ENCODE results near the gene KRTAP4-9. TPM values are rescaled to one million over a fixed set of nuclear protein-coding genes. Genes with fewer than 3 reads are reported as not detected.
"Not testable (repeated sequence)": the region's sequence is repeated elsewhere in the genome, so short reads cannot be mapped to it uniquely, and the experiment has no call there.

KRTAP4-9 gene
- total RNA-seq: not detected

- H3K36me3 Mint-ChIP-seq (ENCODE audit: low read depth); DNase-seq; H3K9me3 Mint-ChIP-seq (ENCODE audit: low read depth); H3K27ac Mint-ChIP-seq; POLR2A ChIA-PET; H3K27me3 Mint-ChIP-seq; H3K4me1 Mint-ChIP-seq; intact Hi-C loops (cut with DNase I, micrococcal nuclease); ATAC-seq; H3K4me3 Mint-ChIP-seq: not testable (repeated sequence)
- CTCF ChIA-PET: interaction anchor here (1.3 kb wide), 1 partner anchor 217 kb away, joined by 3 read pairs; no protein-coding TSS in a partner anchor
Measured at GRCh38 chr17:41105347-41105746, at the start of gene KRTAP4-9. KRTAP4-9 (plus strand) TSS chr17:41105389; CDS start chr17:41105389, 0 bp downstream.

DNA sequence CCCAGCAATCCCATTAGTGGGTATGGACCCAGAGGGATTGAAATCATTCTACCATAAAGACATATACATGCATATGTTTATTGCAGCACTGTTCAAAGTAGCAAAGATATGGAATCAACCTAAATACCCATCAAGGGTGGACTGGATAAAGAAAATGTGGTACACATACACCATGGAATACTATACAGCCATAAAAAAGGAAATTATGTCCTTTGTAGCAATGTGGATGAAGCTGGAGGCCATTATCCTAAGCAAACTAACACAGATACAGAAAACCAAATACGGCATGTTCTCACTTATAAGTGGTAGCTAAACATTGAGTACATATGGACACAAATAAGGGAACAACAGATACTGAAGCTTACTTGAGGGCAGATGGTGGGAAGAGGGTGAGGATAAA lies 47.6 kb upstream of the KRTAP4-9 start:
- no peak for ATAC-seq
- Mint-ChIP-seq H3K27ac (no peak overlapping the region), H3K36me3 (ENCODE audit: low read depth) (no peaks in the 10 kb centered on the region), H3K9me3 (ENCODE audit: low read depth) (peaks cover 4% of the 10 kb centered on the region), H3K4me1 (no peaks in the 10 kb centered on the region), H3K4me3 (no peak overlapping the region), H3K27me3 (peaks cover 26% of the 10 kb centered on the region)
- CTCF ChIA-PET: interaction anchor here (0.6 kb wide), 1 partner anchor 51 kb away, joined by 3 read pairs; no protein-coding TSS in a partner anchor
- intact Hi-C loops (cut with DNase I, micrococcal nuclease): no loop called here
- POLR2A ChIA-PET: no interaction called here
- DNase-seq: no peak

DNA sequence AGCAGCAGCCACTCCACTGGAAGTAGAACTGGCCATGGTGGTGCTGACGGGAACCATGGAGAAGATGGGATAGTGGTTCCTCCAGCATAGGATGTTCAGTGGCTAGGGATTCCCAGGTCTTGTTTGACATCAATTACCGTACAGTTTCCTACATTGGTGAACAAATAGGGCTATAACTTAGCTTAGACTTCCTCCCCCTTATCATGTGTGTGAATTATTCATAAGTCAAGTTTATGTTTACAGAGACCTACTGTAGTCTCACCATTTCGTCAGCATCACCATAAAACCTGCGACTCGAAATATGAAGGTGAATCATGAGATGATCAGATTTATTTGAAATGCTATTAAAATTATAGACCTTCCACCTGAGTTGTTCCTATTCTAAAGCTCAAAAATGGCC lies 46.4 kb upstream of the KRTAP4-9 start:
- DNase-seq (no peak), ATAC-seq (no peak)
- ChIA-PET CTCF (interaction anchor here (0.6 kb wide), 2 partner anchors 296 to 374 kb away, joined by 3 read pairs; no protein-coding TSS in a partner anchor), POLR2A (no interaction called here)
- Mint-ChIP-seq H3K36me3 (ENCODE audit: low read depth) (no peaks in the 10 kb centered on the region), H3K27ac (no peak overlapping the region), H3K9me3 (ENCODE audit: low read depth) (peaks cover 4% of the 10 kb centered on the region), H3K4me3 (no peak overlapping the region), H3K27me3 (peaks cover 26% of the 10 kb centered on the region), H3K4me1 (no peaks in the 10 kb centered on the region)
- intact Hi-C loops (cut with DNase I, micrococcal nuclease): no loop called here

GRCh38 chr17:41059276-41060051 lies 45.7 kb upstream of the KRTAP4-9 start:
- H3K4me3 Mint-ChIP-seq; intact Hi-C loops (cut with DNase I, micrococcal nuclease); POLR2A ChIA-PET; H3K36me3 Mint-ChIP-seq (ENCODE audit: low read depth); DNase-seq; ATAC-seq; H3K9me3 Mint-ChIP-seq (ENCODE audit: low read depth); H3K4me1 Mint-ChIP-seq; H3K27ac Mint-ChIP-seq: not testable (repeated sequence)
- H3K27me3 Mint-ChIP-seq: peaks cover 26% of the 10 kb centered on the region
- CTCF ChIA-PET: interaction anchor here (0.6 kb wide), 1 partner anchor 373 kb away, joined by 3 read pairs; no protein-coding TSS in a partner anchor

- intact Hi-C loops (cut with DNase I, micrococcal nuclease): no loop called here
- Mint-ChIP-seq H3K36me3 (ENCODE audit: low read depth) (no peaks in the 10 kb centered on the region), H3K9me3 (ENCODE audit: low read depth) (peaks cover 4% of the 10 kb centered on the region), H3K4me3 (no peak within 1 kb of the TSS), H3K4me1 (no peaks in the 10 kb centered on the region), H3K27ac (no peak within 1 kb of the TSS), H3K27me3 (peaks cover 26% of the 10 kb centered on the region)
- CTCF ChIA-PET: no interaction called here
- POLR2A ChIA-PET: no interaction called here
- no peak for DNase-seq
- ATAC-seq: no peak
Measured at GRCh38 chr17:41060052-41060604, 45.1 kb upstream of the KRTAP4-9 start, which contains the start of gene KRTAP2-3. KRTAP2-3 (minus strand) TSS chr17:41060114; CDS start chr17:41060050, 64 bp downstream.

- CTCF ChIA-PET: no interaction called here
- H3K4me1 Mint-ChIP-seq: no peaks in the 10 kb centered on the region
- DNase-seq (no peak), ATAC-seq (no peak)
- intact Hi-C loops (cut with DNase I, micrococcal nuclease): no loop called here
- no peaks in the 10 kb centered on the region for H3K36me3 Mint-ChIP-seq (ENCODE audit: low read depth)
- H3K27ac Mint-ChIP-seq: no peak overlapping the region
- peaks cover 23% of the 10 kb centered on the region for H3K27me3 Mint-ChIP-seq
- POLR2A ChIA-PET: no interaction called here
- peaks cover 4% of the 10 kb centered on the region for H3K9me3 Mint-ChIP-seq (ENCODE audit: low read depth)
- H3K4me3 Mint-ChIP-seq: no peak overlapping the region
Measured at GRCh38 chr17:41061964-41062363, 43.2 kb upstream of the KRTAP4-9 start.

DNA sequence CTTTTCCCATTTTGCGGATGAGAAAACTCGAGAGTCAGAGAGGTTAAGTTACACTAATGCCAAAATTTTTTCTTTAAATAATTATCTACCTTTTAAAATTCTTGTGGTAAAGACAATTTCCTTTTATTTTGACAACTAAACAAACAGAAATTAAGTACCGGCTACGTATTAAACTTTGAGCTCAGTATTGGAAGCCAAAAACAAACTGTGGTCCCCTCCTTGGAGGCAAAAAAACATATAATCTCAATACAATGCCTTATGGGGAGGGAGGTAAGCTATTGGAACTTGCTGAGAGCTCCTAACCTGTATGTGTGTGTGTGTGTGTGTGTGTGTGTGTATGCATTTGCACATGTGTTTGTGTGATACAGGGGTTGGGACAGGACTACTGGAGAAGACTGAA lies 41.7 kb upstream of the KRTAP4-9 start:
- no peaks in the 10 kb centered on the region for H3K9me3 Mint-ChIP-seq (ENCODE audit: low read depth)
- H3K36me3 Mint-ChIP-seq (ENCODE audit: low read depth): no peaks in the 10 kb centered on the region
- H3K4me1 Mint-ChIP-seq: no peaks in the 10 kb centered on the region
- DNase-seq: no peak
- ChIA-PET POLR2A (no interaction called here), CTCF (no interaction called here)
- ATAC-seq: no peak
- H3K27me3 Mint-ChIP-seq: peaks cover 22% of the 10 kb centered on the region
- no peak overlapping the region for H3K4me3 Mint-ChIP-seq
- intact Hi-C loops (cut with DNase I, micrococcal nuclease): no loop called here
- H3K27ac Mint-ChIP-seq: no peak overlapping the region

DNA sequence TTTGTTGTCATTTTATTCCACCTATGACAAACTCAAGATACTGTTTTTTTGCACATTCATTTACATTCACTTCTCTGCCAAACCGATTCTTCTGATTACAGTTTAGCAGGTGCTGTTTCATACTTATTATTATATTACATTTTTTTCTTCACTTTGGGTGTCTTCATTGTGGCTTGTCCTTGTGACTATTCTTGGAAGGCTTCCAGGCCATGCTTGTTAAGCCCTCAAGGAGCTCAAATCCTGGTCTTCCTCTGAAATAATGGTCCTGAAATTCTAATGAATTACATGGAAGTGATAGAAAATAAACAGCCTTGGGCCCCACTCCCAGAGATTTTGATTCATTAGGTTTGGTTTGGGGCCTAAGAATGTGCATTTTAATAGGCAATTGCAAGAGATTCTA lies 40.9 kb upstream of the KRTAP4-9 start:
- intact Hi-C loops (cut with DNase I, micrococcal nuclease): no loop called here
- ChIA-PET POLR2A (no interaction called here), CTCF (no interaction called here)
- no peak overlapping the region for H3K4me3 Mint-ChIP-seq
- H3K4me1 Mint-ChIP-seq: no peaks in the 10 kb centered on the region
- no peaks in the 10 kb centered on the region for H3K9me3 Mint-ChIP-seq (ENCODE audit: low read depth)
- ATAC-seq (no peak), DNase-seq (no peak)
- no peak overlapping the region for H3K27ac Mint-ChIP-seq
- no peaks in the 10 kb centered on the region for H3K36me3 Mint-ChIP-seq (ENCODE audit: low read depth)
- H3K27me3 Mint-ChIP-seq: peaks cover 17% of the 10 kb centered on the region

- ATAC-seq; H3K4me1 Mint-ChIP-seq; H3K4me3 Mint-ChIP-seq; intact Hi-C loops (cut with DNase I, micrococcal nuclease); CTCF ChIA-PET; H3K27ac Mint-ChIP-seq; H3K36me3 Mint-ChIP-seq (ENCODE audit: low read depth); H3K9me3 Mint-ChIP-seq (ENCODE audit: low read depth); DNase-seq; POLR2A ChIA-PET: not testable (repeated sequence)
- peaks cover 11% of the 10 kb centered on the region for H3K27me3 Mint-ChIP-seq
Measured at GRCh38 chr17:41065016-41065689, 40.0 kb upstream of the KRTAP4-9 start.

DNA sequence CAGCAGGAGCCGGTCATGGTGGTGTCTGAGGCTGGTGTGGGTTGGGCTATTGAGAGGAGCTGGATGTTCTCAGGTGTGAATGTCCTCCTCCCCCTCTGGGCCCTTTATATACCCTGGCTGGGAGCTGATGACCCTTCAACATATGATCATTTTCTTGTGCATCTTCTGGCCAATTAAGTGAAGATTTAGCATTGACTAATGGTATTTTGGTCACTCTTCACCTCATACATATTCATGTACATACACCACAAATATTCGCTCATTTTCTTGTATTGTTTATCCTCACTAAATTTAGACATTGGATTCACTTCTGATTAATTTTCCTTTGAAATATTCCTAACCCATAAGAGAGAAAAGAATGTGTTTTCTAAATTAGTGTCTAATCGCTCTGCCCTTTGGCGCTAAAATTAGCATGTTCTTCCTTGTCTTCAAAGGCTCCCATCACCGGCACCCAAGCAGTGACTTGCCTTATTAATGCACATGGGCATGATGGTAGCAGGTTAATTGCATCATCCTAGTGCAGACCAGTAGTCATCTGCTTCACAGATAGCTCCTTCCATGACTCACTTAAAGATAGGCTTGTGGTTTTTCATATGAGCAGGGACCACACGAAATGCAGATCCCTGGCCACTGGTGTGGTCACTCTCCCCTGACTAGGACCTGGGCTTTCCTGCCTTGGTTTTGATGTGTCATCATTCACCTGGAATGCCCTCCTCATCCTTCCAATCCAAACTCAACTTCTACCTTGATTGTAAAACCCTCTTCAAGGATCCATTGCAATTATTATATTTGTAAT lies 39.2 kb upstream of the KRTAP4-9 start, which contains the start of gene KRTAP2-4:
Gene KRTAP2-4 (minus strand): TSS at position 51 of the 796 bp plus-strand sequence. CDS start 34 bp downstream, at position 17.
- no peaks in the 10 kb centered on the region for H3K4me1 Mint-ChIP-seq
- no peak within 1 kb of the TSS for H3K27ac Mint-ChIP-seq
- peaks cover 4% of the 10 kb centered on the region for H3K27me3 Mint-ChIP-seq
- CTCF ChIA-PET: no interaction called here
- no peak for DNase-seq
- POLR2A ChIA-PET: no interaction called here
- ATAC-seq: no peak
- H3K4me3 Mint-ChIP-seq: no peak within 1 kb of the TSS
- no peaks in the 10 kb centered on the region for H3K9me3 Mint-ChIP-seq (ENCODE audit: low read depth)
- intact Hi-C loops (cut with DNase I, micrococcal nuclease): no loop called here
- no peaks in the 10 kb centered on the region for H3K36me3 Mint-ChIP-seq (ENCODE audit: low read depth)

- intact Hi-C loops (cut with DNase I, micrococcal nuclease): no loop called here
- POLR2A ChIA-PET: no interaction called here
- ATAC-seq (no peak), DNase-seq (no peak)
- H3K27ac Mint-ChIP-seq: no peak overlapping the region
- no peak overlapping the region for H3K4me3 Mint-ChIP-seq
- no peaks in the 10 kb centered on the region for H3K36me3 Mint-ChIP-seq (ENCODE audit: low read depth)
- CTCF ChIA-PET: no interaction called here
- H3K4me1 Mint-ChIP-seq: no peaks in the 10 kb centered on the region
- no peaks in the 10 kb centered on the region for H3K9me3 Mint-ChIP-seq (ENCODE audit: low read depth)
- peaks cover 2% of the 10 kb centered on the region for H3K27me3 Mint-ChIP-seq
Measured at GRCh38 chr17:41067281-41067680, 37.9 kb upstream of the KRTAP4-9 start.
